Upper lobe of left lung (tissue), 4 donors: Measurements from ENCODE around the gene PLEKHG4.

Source experiments
- POLR2A ChIP-seq, 4 donors: fragments of 450-650 bp; IDR thresholded peaks; one replicate each; pipeline ENCODE4 v1.5.1; 2016 to 2017; ENCODE audit warnings: antibody characterized with exemption in 4 of 4, mild to moderate bottlenecking in 2 of 4
- POLR2AphosphoS5 ChIP-seq, 2 donors: sonication (generic); formaldehyde crosslinking; IDR thresholded peaks; one replicate each; pipeline ENCODE4 v1.5.1; 2017; ENCODE audit warnings: antibody characterized with exemption in 2 of 2
- TF ChIP-seq, protein P1 (sequence below), 6 experiments: fragments of 450-650 bp in 4 of 6; fragments of 200-600 bp in 2 of 6; sonication (generic) in 2 of 6; IDR thresholded peaks; one replicate each; pipeline ENCODE4 v1.5.1; 2016 to 2019; ENCODE audit warnings: antibody characterized with exemption in 6 of 6

DNA sequence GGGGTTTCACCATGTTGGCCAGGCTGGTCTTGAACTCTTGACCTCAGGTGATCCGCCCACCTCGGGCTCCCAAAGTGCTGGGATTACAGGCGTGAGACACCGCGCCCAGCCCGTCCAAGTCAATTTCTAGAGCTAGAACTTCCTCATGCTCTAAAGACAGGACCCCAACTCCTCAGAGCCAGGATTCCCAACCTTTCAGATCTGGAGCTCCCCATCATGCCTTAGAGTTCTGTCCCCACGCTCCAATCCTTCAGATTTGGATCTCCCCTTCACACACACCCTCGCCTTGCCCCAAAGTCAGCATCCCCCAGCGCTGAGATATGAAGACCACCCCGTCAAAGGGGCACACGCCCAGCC is 46.8 kb downstream of the PLEKHG4 start:
- TF ChIP-seq, protein P1, sequence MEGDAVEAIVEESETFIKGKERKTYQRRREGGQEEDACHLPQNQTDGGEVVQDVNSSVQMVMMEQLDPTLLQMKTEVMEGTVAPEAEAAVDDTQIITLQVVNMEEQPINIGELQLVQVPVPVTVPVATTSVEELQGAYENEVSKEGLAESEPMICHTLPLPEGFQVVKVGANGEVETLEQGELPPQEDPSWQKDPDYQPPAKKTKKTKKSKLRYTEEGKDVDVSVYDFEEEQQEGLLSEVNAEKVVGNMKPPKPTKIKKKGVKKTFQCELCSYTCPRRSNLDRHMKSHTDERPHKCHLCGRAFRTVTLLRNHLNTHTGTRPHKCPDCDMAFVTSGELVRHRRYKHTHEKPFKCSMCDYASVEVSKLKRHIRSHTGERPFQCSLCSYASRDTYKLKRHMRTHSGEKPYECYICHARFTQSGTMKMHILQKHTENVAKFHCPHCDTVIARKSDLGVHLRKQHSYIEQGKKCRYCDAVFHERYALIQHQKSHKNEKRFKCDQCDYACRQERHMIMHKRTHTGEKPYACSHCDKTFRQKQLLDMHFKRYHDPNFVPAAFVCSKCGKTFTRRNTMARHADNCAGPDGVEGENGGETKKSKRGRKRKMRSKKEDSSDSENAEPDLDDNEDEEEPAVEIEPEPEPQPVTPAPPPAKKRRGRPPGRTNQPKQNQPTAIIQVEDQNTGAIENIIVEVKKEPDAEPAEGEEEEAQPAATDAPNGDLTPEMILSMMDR (IDR thresholded peaks at IDR 0.05) = no peak
- TF ChIP-seq POLR2A (IDR thresholded peaks at IDR 0.05) (no peak), POLR2AphosphoS5 (IDR thresholded peaks at IDR 0.05) (no peak)
